GM18907 (cell line): ENCODE results near the gene GPR152.
A peak's percentile ranks its signal among the peaks of the same experiment; 100 is the strongest.
"Not testable (repeated sequence)": the region's sequence is repeated elsewhere in the genome, so short reads cannot be mapped to it uniquely, and the experiment has no call there.

ENCODE experiments used
- ATAC-seq: cut with Tn5 transposase; IDR thresholded peaks from one replicate; pipeline ENCODE4 v1.9.1; 2021; ENCODE audit warnings: mild to moderate bottlenecking, moderate library complexity; ENCODE audit not compliant: unreplicated experiment

The GPR152 gene

GRCh38 chr11:67415501-67416304 lies 36.8 kb downstream of the GPR152 start, which contains the start of gene CARNS1:
Gene CARNS1 (plus strand): TSS chr11:67415678. CDS start chr11:67416200, 522 bp downstream.
- no peak for ATAC-seq

- no peak for ATAC-seq
These were observed 39.2 kb downstream of the GPR152 start for GRCh38 chr11:67413266-67413849.

- no peak for ATAC-seq
These were observed 39.9 kb downstream of the GPR152 start for GRCh38 chr11:67412495-67413179.

- no peak for ATAC-seq
These were observed 40.8 kb downstream of the GPR152 start for GRCh38 chr11:67411785-67412152.

GRCh38 chr11:67410984-67411784 lies 41.3 kb downstream of the GPR152 start:
- no peak for ATAC-seq

- no peak for ATAC-seq
These were observed 42.1 kb downstream of the GPR152 start for GRCh38 chr11:67410369-67410831.

- ATAC-seq: peak; percentile 9
These were observed 42.7 kb downstream of the GPR152 start for GRCh38 chr11:67409781-67410368.

GRCh38 chr11:67409261-67409666 lies 43.3 kb downstream of the GPR152 start:
- ATAC-seq: peak; percentile 43

GRCh38 chr11:67408437-67409200 lies 43.9 kb downstream of the GPR152 start:
- no peak for ATAC-seq

GRCh38 chr11:67407688-67408163 lies 44.8 kb downstream of the GPR152 start:
- ATAC-seq: no peak

- ATAC-seq: no peak
These were observed 45.4 kb downstream of the GPR152 start for GRCh38 chr11:67406969-67407687.

- no peak for ATAC-seq
These were observed 46.0 kb downstream of the GPR152 start for GRCh38 chr11:67406420-67406968.

GRCh38 chr11:67405688-67406339 lies 46.7 kb downstream of the GPR152 start:
- ATAC-seq: no peak

- no peak for ATAC-seq
These were observed 47.3 kb downstream of the GPR152 start for GRCh38 chr11:67405196-67405567.

- ATAC-seq: no peak
These were observed 47.9 kb downstream of the GPR152 start for GRCh38 chr11:67404515-67405195.

GRCh38 chr11:67403085-67403484 lies 49.4 kb downstream of the GPR152 start:
- ATAC-seq: not testable (repeated sequence)

GRCh38 chr11:67402192-67402839 lies 50.2 kb downstream of the GPR152 start:
- ATAC-seq: not testable (repeated sequence)
